HG03196 (cell line): ENCODE data around the gene RNF19B.
"Not testable (repeated sequence)": the region's sequence is repeated elsewhere in the genome, so short reads cannot be mapped to it uniquely, and the experiment has no call there.

ENCODE experiments used
- ATAC-seq: cut with Tn5 transposase; IDR thresholded peaks from one replicate; pipeline ENCODE4 v1.9.1; 2021; ENCODE audit not compliant: unreplicated experiment

The RNF19B gene

GRCh38 chr1:32992489-32993323, 28.1 kb upstream of the RNF19B start:
- peak; percentile 79 for ATAC-seq

- peak; percentile 22 for ATAC-seq
These were observed 27.3 kb upstream of the RNF19B start for GRCh38 chr1:32991819-32992488.

DNA sequence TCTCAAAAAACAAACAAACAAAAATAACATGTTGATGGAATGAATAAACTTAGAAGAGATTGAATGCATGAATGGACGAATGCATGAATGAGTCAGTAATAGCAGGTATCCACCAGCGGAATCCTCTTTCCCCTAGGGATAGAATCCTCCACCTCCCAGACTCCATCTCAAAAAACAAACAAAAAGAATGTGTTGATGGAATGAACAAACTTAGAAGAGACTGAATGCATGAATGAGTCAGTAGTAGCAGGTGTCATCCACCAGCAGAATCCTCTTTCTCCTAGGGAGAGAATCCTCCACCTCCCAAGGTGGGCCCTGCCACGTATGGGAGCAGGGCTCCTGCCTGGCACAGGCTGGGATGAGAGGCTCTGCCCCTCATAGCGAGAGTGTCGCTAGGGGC, 26.8 kb upstream of the RNF19B start:
- no peak for ATAC-seq

DNA sequence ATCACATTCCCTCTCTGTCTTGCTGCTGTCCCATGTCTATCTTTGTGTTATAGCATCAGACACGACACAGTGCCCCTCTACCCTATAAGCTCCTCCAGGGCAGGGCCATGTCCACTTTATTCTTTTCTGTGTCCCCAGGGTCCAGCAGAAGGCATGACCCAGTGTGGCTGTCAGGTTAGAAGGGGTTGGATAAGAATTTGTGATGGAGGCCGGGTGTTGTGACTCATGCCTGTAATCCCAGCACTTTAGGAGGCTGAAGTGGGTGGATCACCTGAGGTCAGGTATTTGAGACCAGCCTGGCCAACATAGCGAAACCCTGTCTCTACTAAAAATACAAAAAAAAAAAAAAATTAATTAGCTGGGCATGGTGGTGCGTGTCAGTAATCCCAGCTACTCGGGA, 26.3 kb upstream of the RNF19B start:
- no peak for ATAC-seq

- ATAC-seq, result no peak
These were observed 24.8 kb upstream of the RNF19B start for GRCh38 chr1:32989160-32990050.

GRCh38 chr1:32988665-32989064, 24.1 kb upstream of the RNF19B start:
- ATAC-seq, result no peak

DNA sequence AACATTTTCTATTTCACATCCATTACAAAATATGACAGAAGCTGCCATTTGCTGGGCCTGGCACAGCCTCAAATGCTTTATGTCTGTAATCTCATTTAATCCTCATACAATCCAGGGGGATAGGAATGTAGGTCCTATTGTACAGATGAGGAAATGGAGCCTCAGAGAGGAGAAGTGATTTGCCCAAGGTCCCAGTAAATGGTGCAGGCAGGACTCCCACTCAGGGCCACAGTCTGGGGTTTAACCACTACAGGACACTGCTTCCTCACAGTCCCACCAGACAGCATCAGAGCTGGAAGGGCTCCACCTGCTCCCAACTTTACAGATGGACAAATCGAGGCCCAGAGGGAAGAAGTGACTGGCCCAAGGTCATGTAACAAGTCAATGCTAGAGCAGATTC, 20.6 kb upstream of the RNF19B start:
- no peak for ATAC-seq

- no peak for ATAC-seq
These were observed 20.0 kb upstream of the RNF19B start for GRCh38 chr1:32984455-32985171.

GRCh38 chr1:32984090-32984454, 19.5 kb upstream of the RNF19B start:
- ATAC-seq, result no peak

- no peak for ATAC-seq
These were observed 18.4 kb upstream of the RNF19B start for GRCh38 chr1:32983020-32983419.

DNA sequence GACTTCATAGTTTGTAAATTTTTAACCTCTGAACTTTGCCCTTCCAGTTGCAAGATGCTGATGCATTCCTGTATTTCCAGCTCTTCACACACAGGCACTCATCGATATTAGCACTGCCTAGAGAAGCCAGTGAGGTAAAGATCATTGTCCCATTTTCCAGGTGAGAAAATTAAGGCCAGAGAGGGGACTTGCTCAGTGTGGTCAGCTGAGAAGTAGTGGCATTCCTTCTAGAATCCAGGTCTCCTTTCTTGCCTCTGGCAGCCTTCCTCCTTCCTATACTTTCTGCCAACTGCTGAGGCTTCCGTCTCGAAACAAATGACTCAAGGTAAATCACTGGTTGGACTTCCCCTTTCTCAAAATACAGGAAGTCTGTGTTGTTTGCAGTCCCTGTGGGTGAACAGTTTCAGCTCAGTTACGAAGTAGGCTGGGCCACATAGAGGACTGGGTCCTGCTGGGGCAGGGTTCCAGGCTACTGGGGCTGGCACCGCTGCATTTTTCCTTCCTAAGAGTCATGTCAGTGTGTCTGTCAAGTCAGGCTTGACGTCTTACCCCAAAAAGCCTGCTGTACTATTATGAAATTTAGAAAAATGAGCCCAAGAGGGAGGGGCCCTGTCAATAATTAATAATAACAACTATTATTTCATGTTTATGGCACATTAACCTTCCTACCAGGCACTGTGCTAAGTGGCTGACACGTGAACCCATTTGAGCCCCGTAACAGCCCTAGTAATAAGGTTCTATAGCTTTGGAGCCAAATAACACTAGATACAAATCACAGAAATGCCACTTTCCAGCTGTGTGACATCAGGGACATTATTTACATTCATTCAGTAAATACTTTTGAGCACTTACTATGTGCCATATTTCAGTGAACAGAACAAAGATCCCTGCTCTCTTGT, 16.6 kb upstream of the RNF19B start:
- peak; percentile 89 for ATAC-seq

- ATAC-seq, result no peak
These were observed 15.5 kb upstream of the RNF19B start for GRCh38 chr1:32980080-32980479.

GRCh38 chr1:32978854-32979253, 14.2 kb upstream of the RNF19B start:
- ATAC-seq, result no peak

DNA sequence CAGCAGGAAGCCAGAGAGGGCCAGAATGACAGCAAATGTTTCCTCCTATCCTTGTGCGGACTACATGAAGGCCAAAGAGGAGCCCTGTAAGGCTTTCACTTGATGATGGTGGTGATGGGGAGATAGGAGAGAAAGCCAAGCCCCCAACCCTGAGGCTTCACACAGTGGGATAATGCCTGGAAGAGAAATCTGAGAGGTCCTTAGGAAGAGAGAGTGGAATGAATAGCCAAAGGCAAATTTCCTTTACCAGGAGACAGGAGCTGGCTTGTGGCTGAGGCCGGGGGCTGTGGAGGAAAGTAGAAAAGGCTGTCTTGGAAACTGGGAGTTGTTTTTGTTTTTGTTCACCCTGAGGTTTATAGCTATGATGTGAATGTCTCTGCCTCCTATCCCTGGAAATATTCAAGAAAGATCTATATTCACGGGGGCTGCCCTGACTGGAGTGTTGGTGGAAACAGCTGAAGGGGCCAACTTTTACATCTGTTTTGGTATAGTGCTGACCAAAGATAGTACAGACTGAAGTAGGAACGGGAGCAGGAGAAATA, 13.0 kb upstream of the RNF19B start:
- no peak for ATAC-seq

DNA sequence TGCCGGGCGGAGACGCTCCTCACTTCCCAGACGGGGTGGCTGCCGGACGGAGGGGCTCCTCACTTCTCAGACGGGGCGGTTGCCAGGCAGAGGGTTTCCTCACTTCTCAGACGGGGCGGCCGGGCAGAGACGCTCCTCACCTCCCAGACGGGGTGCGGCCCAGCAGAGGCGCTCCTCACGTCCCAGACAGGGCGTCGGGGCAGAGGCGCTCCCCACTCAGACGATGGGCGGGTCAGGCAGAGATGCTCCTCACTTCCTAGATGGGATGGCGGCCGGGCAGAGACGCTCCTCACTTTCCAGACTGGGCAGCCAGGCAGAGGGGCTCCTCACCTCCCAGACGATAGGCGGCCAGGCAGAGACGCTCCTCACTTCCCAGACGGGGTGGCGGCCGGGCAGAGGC, 10.4 kb upstream of the RNF19B start:
- not testable (repeated sequence) for ATAC-seq

GRCh38 chr1:32973458-32973857, 8.8 kb upstream of the RNF19B start:
- not testable (repeated sequence) for ATAC-seq

DNA sequence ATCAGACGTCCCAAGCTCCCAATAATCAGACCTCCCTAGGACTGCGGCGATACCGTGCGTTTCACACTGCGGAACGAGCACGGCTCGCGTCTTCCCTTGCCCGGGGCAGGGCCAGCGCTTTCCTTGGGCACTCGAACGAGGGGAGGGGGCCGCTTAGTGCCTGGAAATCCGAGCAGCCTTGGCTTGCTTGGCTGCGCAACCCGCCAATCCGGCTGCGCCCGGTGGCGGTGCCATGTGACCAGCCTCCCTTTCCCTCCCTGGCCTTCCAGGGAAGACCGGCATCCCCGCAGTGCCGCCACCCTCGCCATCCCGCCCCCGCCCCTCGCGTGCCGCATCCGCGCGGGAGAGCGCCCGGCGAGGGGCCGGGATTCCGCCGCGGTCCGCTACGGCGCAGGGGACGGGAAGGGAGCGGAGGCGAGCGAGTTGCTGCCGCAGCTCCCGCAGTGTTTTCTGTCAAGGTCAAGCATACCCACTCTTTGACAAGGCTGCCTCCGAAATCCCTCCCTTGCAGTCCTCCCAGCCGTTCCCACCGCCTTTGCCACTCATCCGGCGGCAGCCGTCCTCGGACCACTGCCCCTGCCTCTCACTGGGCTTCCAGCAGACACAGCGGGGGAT, 8.3 kb upstream of the RNF19B start:
- ATAC-seq, result no peak

DNA sequence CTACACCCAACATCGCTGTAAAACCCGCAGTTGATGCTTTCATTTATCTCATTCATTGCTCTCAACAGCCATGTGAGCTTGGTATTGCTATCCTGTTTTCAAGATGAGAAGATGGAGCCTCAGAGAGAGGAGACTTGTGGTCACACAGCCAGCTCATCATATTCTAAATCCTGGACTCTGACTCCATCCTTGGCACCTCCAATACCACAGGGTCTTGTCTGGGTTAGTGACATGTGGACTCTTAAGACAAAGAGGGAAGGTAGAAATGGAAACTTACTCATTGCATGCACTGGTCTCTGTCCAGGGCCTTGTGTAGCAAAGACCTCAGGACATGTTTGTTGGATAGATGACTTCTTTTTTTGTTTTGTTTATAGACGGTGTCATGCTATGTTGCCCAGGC, 7.0 kb upstream of the RNF19B start:
- ATAC-seq, result no peak

GRCh38 chr1:32971156-32971555, 6.5 kb upstream of the RNF19B start:
- no peak for ATAC-seq
